Neural progenitor cell (in vitro differentiated cells): ENCODE data around the gene CLSTN3. TPM values are rescaled to one million over a fixed set of nuclear protein-coding genes. Genes with fewer than 3 reads are reported as not detected.

Source experiments
- DNase-seq: peaks from one replicate; pipeline ENCODE4 v3.0.0-alpha.2; 2016; ENCODE audit warnings: low spot score
- H2AFZ ChIP-seq: fragments of 200-600 bp; sonication (generic); replicated peaks from 2 replicates; pipeline ENCODE4 v1.6.1; 2016; ENCODE audit warnings: antibody characterized with exemption
- H3F3A ChIP-seq: fragments of 200-600 bp; sonication (generic); 2 replicates; pipeline ENCODE4 v1.6.1; 2016; ENCODE audit warnings: antibody characterized with exemption, low read depth
- H3K27ac ChIP-seq: fragments of 200-600 bp; sonication (generic); 2 replicates; pipeline ENCODE4 v1.5.1; 2016; ENCODE audit warnings: mild to moderate bottlenecking
- H3K27me3 ChIP-seq: fragments of 200-600 bp; sonication (generic); 2 replicates; pipeline ENCODE4 v1.6.1; 2016; ENCODE audit warnings: mild to moderate bottlenecking, moderate library complexity
- H3K36me3 ChIP-seq: fragments of 200-600 bp; sonication (generic); 2 replicates; pipeline ENCODE4 v1.5.1; 2016
- H3K4me1 ChIP-seq: fragments of 200-600 bp; sonication (generic); 2 replicates; pipeline ENCODE4 v1.6.1; 2016; ENCODE audit warnings: mixed run types
- H3K4me2 ChIP-seq: fragments of 200-600 bp; sonication (generic); 2 replicates; pipeline ENCODE4 v1.6.1; 2016
- H3K4me3 ChIP-seq: fragments of 200-600 bp; sonication (generic); 2 replicates; pipeline ENCODE4 v1.5.1; 2016
- H3K79me2 ChIP-seq: fragments of 200-600 bp; sonication (generic); 2 replicates; pipeline ENCODE4 v1.6.1; 2016; ENCODE audit warnings: low read depth
- H3K9ac ChIP-seq: fragments of 200-600 bp; sonication (generic); 2 replicates; pipeline ENCODE4 v1.6.1; 2016
- H3K9me3 ChIP-seq: fragments of 200-600 bp; sonication (generic); 2 replicates; pipeline ENCODE4 v1.5.1; 2016; ENCODE audit warnings: low read depth
- H4K20me1 ChIP-seq: fragments of 200-600 bp; sonication (generic); 2 replicates; pipeline ENCODE4 v1.6.1; 2016; ENCODE audit warnings: low read depth
- H3K27ac Mint-ChIP-seq: 3 replicates; pipeline ENCODE4 v1.8.0; 2021; ENCODE audit warnings: mixed read lengths
- H3K27me3 Mint-ChIP-seq: 2 replicates; pipeline ENCODE4 v1.8.0; 2022; ENCODE audit warnings: low read depth, mild to moderate bottlenecking, inconsistent platforms, moderate library complexity, mixed read lengths; ENCODE audit not compliant: insufficient read depth
- H3K36me3 Mint-ChIP-seq: 3 replicates; pipeline ENCODE4 v1.8.0; 2021; ENCODE audit warnings: mixed read lengths
- H3K4me1 Mint-ChIP-seq: 3 replicates; pipeline ENCODE4 v1.8.0; 2021; ENCODE audit warnings: mixed read lengths
- H3K4me3 Mint-ChIP-seq: 3 replicates; pipeline ENCODE4 v1.8.0; 2021; ENCODE audit warnings: mild to moderate bottlenecking, moderate library complexity, mixed read lengths
- H3K9me3 Mint-ChIP-seq: 3 replicates; pipeline ENCODE4 v1.8.0; 2020; ENCODE audit warnings: mixed read lengths
- CTCF ChIP-seq: fragments of 200-600 bp; sonication (generic); IDR thresholded peaks from 2 replicates; pipeline ENCODE4 v1.5.1; 2017; ENCODE audit warnings: antibody characterized with exemption, mild to moderate bottlenecking
- EZH2 ChIP-seq: fragments of 200-600 bp; sonication (generic); IDR thresholded peaks from 2 replicates; pipeline ENCODE4 v1.6.1; 2017; ENCODE audit warnings: antibody characterized with exemption, mild to moderate bottlenecking, moderate library complexity
- EZH2phosphoT487 ChIP-seq: fragments of 200-600 bp; sonication (generic); IDR thresholded peaks from 2 replicates; pipeline ENCODE4 v1.6.1; 2017; ENCODE audit warnings: antibody characterized with exemption
- total RNA-seq: library from RNA; depleted of rRNA; stranded (reverse); fragments of >200 nt; gene quantifications from 2 replicates; pipeline ENCODE4 v1.2.3, GENCODE V29; 2015; ENCODE audit warnings: low replicate concordance

CLSTN3 gene
- total RNA-seq, 1 donor from 2014 or later, result 24.0 TPM

GRCh38 chr12:7125632-7126227, 4.4 kb upstream of the CLSTN3 start:
- H3K79me2 ChIP-seq, result no peaks in the 10 kb centered on the region
- no peak overlapping the region for H3K4me3 ChIP-seq
- H3K9me3 Mint-ChIP-seq, result no peaks in the 10 kb centered on the region
- H3K27me3 ChIP-seq, result peaks cover 20% of the 10 kb centered on the region
- H3K4me2 ChIP-seq, result no peak overlapping the region
- no peaks in the 10 kb centered on the region for H3F3A ChIP-seq
- H3K9me3 ChIP-seq, result no peaks in the 10 kb centered on the region
- H3K27ac Mint-ChIP-seq, result no peak overlapping the region
- no peaks in the 10 kb centered on the region for H4K20me1 ChIP-seq
- H3K4me1 Mint-ChIP-seq, result peaks cover 16% of the 10 kb centered on the region
- no peak for DNase-seq
- no peak overlapping the region for H3K27ac ChIP-seq
- peaks cover 13% of the 10 kb centered on the region for H3K27me3 Mint-ChIP-seq
- no peak overlapping the region for H2AFZ ChIP-seq
- no peaks in the 10 kb centered on the region for H3K36me3 ChIP-seq
- H3K4me3 Mint-ChIP-seq, result no peak overlapping the region
- no peaks in the 10 kb centered on the region for H3K36me3 Mint-ChIP-seq
- peaks cover 5% of the 10 kb centered on the region for H3K4me1 ChIP-seq
- H3K9ac ChIP-seq, result no peak overlapping the region
- TF ChIP-seq CTCF (no peak), EZH2phosphoT487 (no peak), EZH2 (no peak)

DNA sequence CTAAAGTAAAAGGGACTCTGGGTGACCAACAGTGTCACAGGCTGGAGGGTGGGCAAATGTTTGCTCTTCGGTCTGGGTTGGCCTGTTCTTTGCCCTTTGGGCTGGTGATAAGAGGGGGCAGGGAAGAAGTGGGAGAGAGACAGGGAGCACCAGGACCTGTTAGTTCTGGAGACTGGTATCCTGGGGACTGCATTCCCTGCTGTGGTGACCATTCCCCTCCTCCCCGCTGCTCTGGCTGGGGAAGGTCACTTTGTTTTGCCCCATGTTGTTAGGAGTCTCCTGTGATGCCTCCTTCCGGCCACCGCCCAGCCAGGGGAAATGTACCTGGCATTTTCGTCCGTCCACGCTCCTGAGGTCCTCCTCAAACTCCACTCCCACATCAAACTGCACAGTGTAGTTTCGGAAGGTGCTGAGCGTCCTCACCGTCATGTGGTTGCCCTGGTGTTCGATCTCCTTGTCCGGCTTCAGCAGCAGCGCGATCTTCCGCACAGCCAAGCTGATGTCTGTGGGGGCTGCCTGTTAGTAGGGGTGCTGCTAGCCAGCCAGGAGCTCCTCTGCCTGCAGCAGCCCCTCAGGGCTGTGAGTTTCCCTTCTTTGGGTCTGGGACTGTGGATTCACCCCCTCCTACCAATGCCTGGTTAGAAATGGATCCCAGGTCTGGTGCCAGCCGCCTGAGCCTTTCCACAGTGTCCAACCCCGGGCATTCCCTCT, 2.1 kb upstream of the CLSTN3 start:
- Histone ChIP-seq H3F3A (peaks cover 5% of the 10 kb centered on the region), H3K4me3 (no peak overlapping the region), H3K4me1 (peaks cover 9% of the 10 kb centered on the region), H3K79me2 (no peaks in the 10 kb centered on the region), H4K20me1 (no peaks in the 10 kb centered on the region), H3K27me3 (peaks cover 26% of the 10 kb centered on the region), H3K9ac (no peak overlapping the region), H2AFZ (no peak overlapping the region), H3K9me3 (no peaks in the 10 kb centered on the region), H3K36me3 (no peaks in the 10 kb centered on the region), H3K27ac (no peak overlapping the region), H3K4me2 (no peak overlapping the region)
- no peaks in the 10 kb centered on the region for H3K9me3 Mint-ChIP-seq
- TF ChIP-seq EZH2 (no peak), CTCF (no peak), EZH2phosphoT487 (no peak)
- peaks cover 16% of the 10 kb centered on the region for H3K27me3 Mint-ChIP-seq
- H3K36me3 Mint-ChIP-seq, result no peaks in the 10 kb centered on the region
- no peak overlapping the region for H3K27ac Mint-ChIP-seq
- DNase-seq, result no peak
- H3K4me1 Mint-ChIP-seq, result peaks cover 36% of the 10 kb centered on the region
- peak overlapping the region; percentile 88 for H3K4me3 Mint-ChIP-seq

GRCh38 chr12:7128681-7129286, 1.4 kb upstream of the CLSTN3 start, which contains the start of gene RBP5:
Gene RBP5, minus strand, starts transcription at chr12:7128889. Its CDS starts 114 bp downstream, at chr12:7128775.
- H4K20me1 ChIP-seq, result no peaks in the 10 kb centered on the region
- H3K9me3 ChIP-seq, result no peaks in the 10 kb centered on the region
- H3K27me3 ChIP-seq, result peaks cover 26% of the 10 kb centered on the region
- no peak within 1 kb of the TSS for H3K9ac ChIP-seq
- Mint-ChIP-seq H3K27me3 (peaks cover 18% of the 10 kb centered on the region), H3K36me3 (peaks cover 4% of the 10 kb centered on the region), H3K27ac (peak within 1 kb of the TSS; percentile 65), H3K4me1 (peaks cover 32% of the 10 kb centered on the region), H3K9me3 (no peaks in the 10 kb centered on the region), H3K4me3 (peak within 1 kb of the TSS; percentile 88)
- no peak for TF ChIP-seq EZH2phosphoT487
- no peak for TF ChIP-seq CTCF
- TF ChIP-seq EZH2, result no peak
- H3K4me1 ChIP-seq, result peaks cover 9% of the 10 kb centered on the region
- H3K27ac ChIP-seq, result no peak within 1 kb of the TSS
- H3K4me2 ChIP-seq, result peak within 1 kb of the TSS; percentile 92
- H2AFZ ChIP-seq, result peak within 1 kb of the TSS; percentile 100
- no peak for DNase-seq
- no peaks in the 10 kb centered on the region for H3K36me3 ChIP-seq
- peaks cover 5% of the 10 kb centered on the region for H3F3A ChIP-seq
- peak within 1 kb of the TSS; percentile 95 for H3K4me3 ChIP-seq
- H3K79me2 ChIP-seq, result no peaks in the 10 kb centered on the region
